Measurements from ENCODE around the gene SOX12. TPM values are rescaled to one million over a fixed set of nuclear protein-coding genes. Genes with fewer than 3 reads are reported as not detected.

SOX12 gene
- total RNA-seq, 1 donor from 2014 or later = 16.2 TPM

GRCh38 chr20:297925-298775 lies 27.2 kb upstream of the SOX12 start:
- peak; percentile 85 for DNase-seq
- intact Hi-C loops (cut with DNase I) = loop anchor here (2.0 kb wide), 1 partner anchor 27 kb away; the partner anchor contains the start of gene SOX12
- ATAC-seq (ENCODE audit: poor library complexity) = peak; percentile 51

- ATAC-seq (ENCODE audit: poor library complexity) = no peak
- intact Hi-C loops (cut with DNase I) = no loop called here
- DNase-seq = no peak
Observed at GRCh38 chr20:298776-299391, 26.5 kb upstream of the SOX12 start.

- ATAC-seq (ENCODE audit: poor library complexity) = no peak
- DNase-seq = no peak
- intact Hi-C loops (cut with DNase I) = no loop called here
Observed at GRCh38 chr20:300345-300990, 24.9 kb upstream of the SOX12 start.

GRCh38 chr20:301886-302848 lies 23.2 kb upstream of the SOX12 start:
- no peak for ATAC-seq (ENCODE audit: poor library complexity)
- intact Hi-C loops (cut with DNase I) = no loop called here

GRCh38 chr20:305745-306144 lies 19.6 kb upstream of the SOX12 start:
- ATAC-seq (ENCODE audit: poor library complexity) (no peak), DNase-seq (no peak)
- intact Hi-C loops (cut with DNase I) = no loop called here

More at GRCh38 chr20:301886-302848, 23.2 kb upstream of the SOX12 start:
- no peak for DNase-seq

- intact Hi-C loops (cut with DNase I) = no loop called here
- ATAC-seq (ENCODE audit: poor library complexity) (no peak), DNase-seq (no peak)
Observed at GRCh38 chr20:308427-309038, 16.8 kb upstream of the SOX12 start.

GRCh38 chr20:309306-309840 lies 16.0 kb upstream of the SOX12 start:
- peak; percentile 43 for ATAC-seq (ENCODE audit: poor library complexity)
- intact Hi-C loops (cut with DNase I) = no loop called here

GRCh38 chr20:309841-310644 lies 15.3 kb upstream of the SOX12 start:
- intact Hi-C loops (cut with DNase I) = no loop called here
- DNase-seq (peak; percentile 99), ATAC-seq (ENCODE audit: poor library complexity) (peak; percentile 100)

More at GRCh38 chr20:309306-309840, 16.0 kb upstream of the SOX12 start:
- DNase-seq = no peak

GRCh38 chr20:310645-311044 lies 14.7 kb upstream of the SOX12 start:
- intact Hi-C loops (cut with DNase I) = no loop called here
- no peak for DNase-seq
- no peak for ATAC-seq (ENCODE audit: poor library complexity)

- DNase-seq = no peak
- ATAC-seq (ENCODE audit: poor library complexity) = no peak
- intact Hi-C loops (cut with DNase I) = no loop called here
Observed at GRCh38 chr20:311609-312008, 13.7 kb upstream of the SOX12 start.

GRCh38 chr20:312067-312466 lies 13.3 kb upstream of the SOX12 start:
- ATAC-seq (ENCODE audit: poor library complexity) = no peak
- no peak for DNase-seq
- intact Hi-C loops (cut with DNase I) = no loop called here

- no peak for DNase-seq
- intact Hi-C loops (cut with DNase I) = no loop called here
- no peak for ATAC-seq (ENCODE audit: poor library complexity)
Observed at GRCh38 chr20:312866-313265, 12.5 kb upstream of the SOX12 start.

GRCh38 chr20:313402-313801 lies 11.9 kb upstream of the SOX12 start:
- intact Hi-C loops (cut with DNase I) = no loop called here
- ATAC-seq (ENCODE audit: poor library complexity) (no peak), DNase-seq (no peak)

- ATAC-seq (ENCODE audit: poor library complexity) = no peak
- intact Hi-C loops (cut with DNase I) = no loop called here
- DNase-seq = no peak
Observed at GRCh38 chr20:313948-314347, 11.4 kb upstream of the SOX12 start.

- ATAC-seq (ENCODE audit: poor library complexity) = no peak
- no peak for DNase-seq
- intact Hi-C loops (cut with DNase I) = no loop called here
Observed at GRCh38 chr20:316316-317068, 8.9 kb upstream of the SOX12 start.

Data from Right ventricle myocardium superior (tissue), 1 donor.